B cell (primary cell): ENCODE data around the gene SLITRK4.

Experiments used
- EZH2 ChIP-seq: IDR thresholded peaks from 2 replicates; pipeline ENCODE4 v1.6.1; 2012; ENCODE audit warnings: borderline replicate concordance, low read depth, mild to moderate bottlenecking, moderate library complexity, low read length; ENCODE audit not compliant: insufficient read depth, poor library complexity, severe bottlenecking
- TF ChIP-seq, protein P1 (sequence below): fragments of 200-600 bp; IDR thresholded peaks from one replicate; pipeline ENCODE4 v1.8.0; 2022; ENCODE audit warnings: antibody characterized with exemption, mild to moderate bottlenecking

DNA sequence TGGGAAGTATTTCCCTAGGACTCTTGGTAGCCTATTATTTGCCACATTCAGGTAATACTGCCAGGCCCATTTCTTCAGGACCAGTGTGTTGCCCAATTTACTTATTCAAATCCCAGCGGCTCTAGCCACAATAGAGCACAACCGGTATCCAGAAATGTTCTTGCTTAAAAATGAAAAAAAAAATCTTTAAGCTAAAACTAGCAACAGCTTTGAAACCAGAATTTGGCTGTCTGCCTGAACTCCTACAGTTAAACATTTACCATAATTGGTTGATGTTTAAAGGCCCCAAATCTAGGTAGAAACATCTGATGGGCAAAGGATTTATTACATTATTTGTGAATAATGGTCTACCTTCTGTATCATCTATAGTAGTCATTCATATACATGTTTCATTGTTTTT lies 930 bp upstream of the SLITRK4 start:
- TF ChIP-seq, protein P1, sequence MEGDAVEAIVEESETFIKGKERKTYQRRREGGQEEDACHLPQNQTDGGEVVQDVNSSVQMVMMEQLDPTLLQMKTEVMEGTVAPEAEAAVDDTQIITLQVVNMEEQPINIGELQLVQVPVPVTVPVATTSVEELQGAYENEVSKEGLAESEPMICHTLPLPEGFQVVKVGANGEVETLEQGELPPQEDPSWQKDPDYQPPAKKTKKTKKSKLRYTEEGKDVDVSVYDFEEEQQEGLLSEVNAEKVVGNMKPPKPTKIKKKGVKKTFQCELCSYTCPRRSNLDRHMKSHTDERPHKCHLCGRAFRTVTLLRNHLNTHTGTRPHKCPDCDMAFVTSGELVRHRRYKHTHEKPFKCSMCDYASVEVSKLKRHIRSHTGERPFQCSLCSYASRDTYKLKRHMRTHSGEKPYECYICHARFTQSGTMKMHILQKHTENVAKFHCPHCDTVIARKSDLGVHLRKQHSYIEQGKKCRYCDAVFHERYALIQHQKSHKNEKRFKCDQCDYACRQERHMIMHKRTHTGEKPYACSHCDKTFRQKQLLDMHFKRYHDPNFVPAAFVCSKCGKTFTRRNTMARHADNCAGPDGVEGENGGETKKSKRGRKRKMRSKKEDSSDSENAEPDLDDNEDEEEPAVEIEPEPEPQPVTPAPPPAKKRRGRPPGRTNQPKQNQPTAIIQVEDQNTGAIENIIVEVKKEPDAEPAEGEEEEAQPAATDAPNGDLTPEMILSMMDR = no peak
- TF ChIP-seq EZH2 = no peak
